Smooth muscle cell (in vitro differentiated cells): ENCODE measurements around the gene LAMA5. TPM values are rescaled to one million over a fixed set of nuclear protein-coding genes. Genes with fewer than 3 reads are reported as not detected.

ENCODE experiments used
- DNase-seq: peaks from one replicate; lab custom pipeline; 2025; ENCODE audit not compliant: unreplicated experiment; lab: John Stamatoyannopoulos, UW
- H2AFZ ChIP-seq: fragments of 200-600 bp; sonication (generic); 2 replicates; pipeline ENCODE4 v1.6.0; 2016; ENCODE audit warnings: antibody characterized with exemption, low read depth, mild to moderate bottlenecking
- H3F3A ChIP-seq: fragments of 200-600 bp; sonication (generic); 2 replicates; pipeline ENCODE4 v1.6.0; 2017; ENCODE audit warnings: antibody characterized with exemption, low read depth
- H3K27ac ChIP-seq: fragments of 200-600 bp; sonication (generic); 2 replicates; pipeline ENCODE4 v1.5.1; 2016; ENCODE audit warnings: low read depth, mild to moderate bottlenecking
- H3K27me3 ChIP-seq: fragments of 200-600 bp; sonication (generic); 2 replicates; pipeline ENCODE4 v1.6.1; 2016; ENCODE audit warnings: low read depth, mild to moderate bottlenecking
- H3K36me3 ChIP-seq: fragments of 200-600 bp; sonication (generic); 2 replicates; pipeline ENCODE4 v1.5.1; 2016; ENCODE audit warnings: low read depth
- H3K4me1 ChIP-seq: fragments of 200-600 bp; sonication (generic); 2 replicates; pipeline ENCODE4 v1.5.1; 2016; ENCODE audit warnings: low read depth
- H3K4me2 ChIP-seq: fragments of 200-600 bp; sonication (generic); 2 replicates; pipeline ENCODE4 v1.6.0; 2016; ENCODE audit warnings: mild to moderate bottlenecking
- H3K4me3 ChIP-seq: fragments of 200-600 bp; sonication (generic); 2 replicates; pipeline ENCODE4 v1.5.1; 2016; ENCODE audit warnings: mild to moderate bottlenecking
- H3K79me2 ChIP-seq: fragments of 200-600 bp; sonication (generic); 2 replicates; pipeline ENCODE4 v1.6.0; 2016; ENCODE audit warnings: low read depth, mild to moderate bottlenecking
- H3K9ac ChIP-seq: fragments of 200-600 bp; sonication (generic); 2 replicates; pipeline ENCODE4 v1.6.0; 2016; ENCODE audit warnings: low read depth
- H3K9me3 ChIP-seq: fragments of 200-600 bp; sonication (generic); replicated peaks from 2 replicates; pipeline ENCODE4 v1.5.1; 2016; ENCODE audit warnings: low read depth
- H4K20me1 ChIP-seq: fragments of 200-600 bp; sonication (generic); 2 replicates; pipeline ENCODE4 v1.6.0; 2016; ENCODE audit warnings: low read depth
- CTCF ChIP-seq: fragments of 200-600 bp; sonication (generic); IDR thresholded peaks from 2 replicates; pipeline ENCODE4 v1.5.1; 2017; ENCODE audit warnings: borderline replicate concordance, mild to moderate bottlenecking, antibody characterized with exemption; ENCODE audit not compliant: insufficient read depth, poor library complexity, severe bottlenecking
- WGBS: methylation state at CpG from one replicate; pipeline ENCODE4 v1.1.7; 2016; ENCODE audit warnings: low lambda C conversion rate; 5-methylcytosine and 5-hydroxymethylcytosine counted together
- polyA plus RNA-seq: library from polyadenylated mRNA; unstranded; fragments of >200 nt; fragmentation: Nextera tagmentation; extraction: Ambion mirVana; gene quantifications from 2 replicates; pipeline ENCODE4 v1.2.1, GENCODE V29; 2016
- total RNA-seq: library from RNA; depleted of rRNA; stranded (reverse); fragments of >200 nt; gene quantifications from 2 replicates; pipeline ENCODE4 v1.2.3, GENCODE V29; 2014

LAMA5 gene
- total and polyA plus RNA-seq, 2 experiments from 2014 or later = 27.5 to 27.6 TPM

- TF ChIP-seq CTCF = no peak
- Histone ChIP-seq H2AFZ (no peak overlapping the region), H3K4me1 (peaks cover 28% of the 10 kb centered on the region), H3K9ac (no peak overlapping the region), H4K20me1 (peaks cover 30% of the 10 kb centered on the region), H3K9me3 (no peaks in the 10 kb centered on the region), H3K27me3 (no peaks in the 10 kb centered on the region), H3F3A (no peaks in the 10 kb centered on the region), H3K27ac (no peak overlapping the region), H3K4me2 (no peak overlapping the region), H3K4me3 (no peak overlapping the region), H3K36me3 (no peaks in the 10 kb centered on the region), H3K79me2 (peaks cover 17% of the 10 kb centered on the region)
- no peak for DNase-seq
- WGBS = 86% methylated on average over 17 of the region's 17 CpGs
These were observed 10.4 kb downstream of the LAMA5 start for GRCh38 chr20:62356589-62357186.

GRCh38 chr20:62355878-62356588, 11.1 kb downstream of the LAMA5 start:
- no peaks in the 10 kb centered on the region for H3K27me3 ChIP-seq
- peak overlapping the region; percentile 48 for H3K9ac ChIP-seq
- H3K27ac ChIP-seq = peak overlapping the region; percentile 42
- H4K20me1 ChIP-seq = peaks cover 23% of the 10 kb centered on the region
- no peak overlapping the region for H2AFZ ChIP-seq
- WGBS = 64% methylated on average over 29 of the region's 29 CpGs
- no peaks in the 10 kb centered on the region for H3K9me3 ChIP-seq
- H3K4me1 ChIP-seq = peaks cover 22% of the 10 kb centered on the region
- peaks cover 17% of the 10 kb centered on the region for H3K79me2 ChIP-seq
- H3K36me3 ChIP-seq = no peaks in the 10 kb centered on the region
- no peaks in the 10 kb centered on the region for H3F3A ChIP-seq
- DNase-seq = no peak
- TF ChIP-seq CTCF = no peak
- H3K4me2 ChIP-seq = peak overlapping the region; percentile 71
- no peak overlapping the region for H3K4me3 ChIP-seq

- WGBS = 40% methylated on average over 10 of the region's 11 CpGs
- Histone ChIP-seq H3K27ac (peak overlapping the region; percentile 60), H3K4me3 (no peak overlapping the region), H2AFZ (no peak overlapping the region), H3K4me1 (peaks cover 21% of the 10 kb centered on the region), H3F3A (no peaks in the 10 kb centered on the region), H3K9ac (peak overlapping the region; percentile 60), H3K4me2 (peak overlapping the region; percentile 71), H4K20me1 (peaks cover 18% of the 10 kb centered on the region), H3K36me3 (no peaks in the 10 kb centered on the region), H3K9me3 (no peaks in the 10 kb centered on the region), H3K79me2 (peaks cover 17% of the 10 kb centered on the region), H3K27me3 (no peaks in the 10 kb centered on the region)
- DNase-seq = no peak
- TF ChIP-seq CTCF = no peak
These were observed 11.6 kb downstream of the LAMA5 start for GRCh38 chr20:62355516-62355877.
